HG03457 (cell line): ENCODE data around the gene AADACL3.

Experiments used
- ATAC-seq: cut with Tn5 transposase; IDR thresholded peaks from one replicate; pipeline ENCODE4 v1.9.1; 2021; ENCODE audit warnings: moderate number of reproducible peaks; ENCODE audit not compliant: unreplicated experiment

Gene AADACL3

DNA sequence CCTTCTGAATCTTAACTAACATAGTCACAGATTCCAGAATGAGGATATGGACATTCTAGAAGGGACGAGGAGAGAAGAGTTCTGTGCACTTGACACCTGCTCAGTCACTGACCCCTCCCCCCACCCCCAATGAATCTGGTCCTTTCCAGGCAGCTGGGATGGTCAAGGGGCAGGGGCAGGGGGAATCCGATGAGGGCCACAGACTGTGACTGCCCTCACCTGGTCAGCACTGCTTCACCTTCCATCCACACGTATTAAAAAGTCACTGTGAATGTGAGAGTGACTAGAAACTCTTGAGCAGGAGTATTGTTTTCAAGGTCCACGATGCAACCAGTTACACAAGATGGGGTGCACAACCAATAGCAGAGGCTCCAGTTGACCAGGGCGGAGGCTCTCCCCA lies 48.1 kb downstream of the AADACL3 start:
- ATAC-seq: no peak

- no peak for ATAC-seq
Observed at GRCh38 chr1:12769031-12769430, 53.1 kb downstream of the AADACL3 start.

DNA sequence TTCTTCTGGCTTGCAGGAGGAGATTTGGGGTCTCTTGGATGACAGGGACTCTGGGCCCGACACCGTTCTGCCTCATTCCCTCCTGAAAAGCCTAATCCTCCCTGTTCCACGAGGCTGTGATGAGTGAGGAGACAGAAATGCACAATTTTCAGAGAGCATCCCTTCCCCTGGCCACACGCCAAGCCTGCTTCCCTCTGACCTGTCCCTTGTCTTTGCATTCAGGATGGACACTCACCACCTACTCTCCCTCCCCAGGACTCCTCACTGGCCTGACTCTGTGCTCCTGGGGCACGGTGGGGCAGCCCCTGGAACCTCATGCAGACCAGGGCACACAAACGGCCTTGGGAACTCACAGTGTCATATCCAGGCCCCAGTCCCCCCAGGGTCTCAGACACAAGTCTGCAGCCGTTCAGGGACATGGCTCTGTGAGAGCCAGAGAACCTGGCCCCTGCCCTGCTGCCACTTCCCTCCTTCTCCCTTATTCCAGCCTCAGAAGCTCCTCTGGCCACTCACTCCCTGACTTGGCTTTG lies 54.1 kb downstream of the AADACL3 start:
- no peak for ATAC-seq

GRCh38 chr1:12770620-12771019 lies 54.7 kb downstream of the AADACL3 start:
- ATAC-seq: no peak

DNA sequence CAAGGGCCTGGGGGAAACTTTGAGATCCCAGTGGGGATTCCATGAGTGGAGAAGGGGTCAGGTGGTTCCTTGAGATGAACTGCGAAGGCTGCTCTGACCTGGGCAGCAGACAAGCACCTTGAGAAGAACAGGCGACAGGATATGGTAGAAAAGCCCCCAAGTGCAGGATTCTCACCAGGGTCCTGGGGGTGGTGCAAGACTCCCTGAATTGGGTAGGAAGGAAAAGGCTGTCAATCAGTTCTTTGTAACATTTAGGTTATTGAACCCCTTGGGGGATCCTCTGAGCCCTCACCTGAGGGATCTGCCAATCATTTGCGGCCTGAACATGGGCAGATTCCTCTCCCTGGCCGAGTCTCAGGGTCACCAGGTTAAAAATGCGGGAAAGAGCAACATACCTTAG lies 55.3 kb downstream of the AADACL3 start:
- ATAC-seq: no peak

DNA sequence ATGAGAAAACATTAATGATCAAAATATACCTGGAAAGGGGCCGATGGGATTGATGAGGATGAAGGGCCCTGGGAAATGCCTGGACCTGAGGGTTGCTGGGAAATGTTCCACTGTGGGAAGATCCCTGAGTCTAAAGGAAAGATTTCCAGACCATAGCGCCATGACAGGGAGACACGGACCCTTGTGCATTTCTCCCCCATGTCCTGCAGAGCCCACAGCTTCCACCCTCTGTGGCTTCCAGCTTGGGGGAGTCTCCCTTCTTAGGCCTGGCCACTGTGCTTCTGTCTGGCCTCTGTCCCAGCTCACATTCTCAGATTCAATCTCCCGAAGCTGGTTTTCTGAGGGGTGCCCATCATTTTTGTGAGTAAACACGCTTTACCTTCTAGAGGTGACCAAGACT lies 56.6 kb downstream of the AADACL3 start:
- no peak for ATAC-seq

DNA sequence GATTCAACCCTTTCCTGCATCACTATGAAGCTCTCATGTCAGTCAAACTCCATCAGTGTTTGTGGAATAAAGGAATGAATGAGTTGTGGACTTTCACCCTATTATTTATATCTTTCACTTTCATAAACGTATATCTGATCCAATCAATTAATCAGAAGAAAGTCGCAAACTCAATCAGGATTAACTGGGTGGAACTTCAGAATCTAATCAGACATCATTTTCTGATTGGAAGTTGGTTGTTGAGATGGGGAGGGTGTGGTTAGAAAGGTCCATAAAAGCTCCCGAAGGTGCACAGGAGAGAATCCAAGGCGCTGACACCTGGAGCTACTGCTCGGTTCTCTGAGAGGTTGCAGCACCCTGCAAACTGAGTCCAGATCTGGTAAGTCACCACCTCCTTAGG lies 57.5 kb downstream of the AADACL3 start, which contains the start of gene PRAMEF12:
PRAMEF12 (plus strand) TSS at position 301 of the 400 bp plus-strand sequence. CDS start 1,130 bp downstream, outside the sequence.
- ATAC-seq: no peak

DNA sequence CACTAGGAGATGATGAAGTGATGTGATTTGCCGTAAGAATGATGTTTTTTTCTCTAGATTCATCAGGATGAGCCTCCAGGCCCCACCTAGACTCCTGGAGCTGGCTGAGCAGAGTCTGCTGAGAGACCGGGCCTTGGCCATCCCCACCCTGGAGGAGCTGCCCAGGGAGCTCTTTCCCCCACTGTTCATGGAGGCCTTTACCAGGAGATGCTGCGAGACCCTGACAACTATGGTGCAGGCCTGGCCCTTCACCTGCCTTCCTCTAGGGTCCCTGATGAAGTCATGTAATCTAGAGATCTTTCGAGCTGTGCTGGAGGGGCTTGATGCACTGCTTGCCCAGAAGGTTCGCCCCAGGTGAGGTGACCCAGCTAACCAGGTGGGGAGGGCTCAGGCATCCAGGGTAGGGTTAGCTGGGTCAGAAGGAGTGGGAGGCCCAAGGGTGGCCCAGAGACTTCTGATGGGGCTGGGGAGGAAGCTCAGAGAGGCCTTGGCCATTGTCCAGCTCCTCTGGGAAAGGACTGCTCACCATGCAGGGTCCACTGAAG lies 59.0 kb downstream of the AADACL3 start:
- ATAC-seq: no peak

GRCh38 chr1:12775443-12775842 lies 59.5 kb downstream of the AADACL3 start:
- no peak for ATAC-seq

GRCh38 chr1:12776801-12777557 lies 61.1 kb downstream of the AADACL3 start:
- no peak for ATAC-seq
